NCI-H187 treated with DMSO at 0.1 percent for 48 hours (cell line): ENCODE results near the gene HOXA3.

Experiments used
- DNase-seq: peaks from one replicate; lab custom pipeline; 2025; lab: John Stamatoyannopoulos, UW

Gene HOXA3

DNA sequence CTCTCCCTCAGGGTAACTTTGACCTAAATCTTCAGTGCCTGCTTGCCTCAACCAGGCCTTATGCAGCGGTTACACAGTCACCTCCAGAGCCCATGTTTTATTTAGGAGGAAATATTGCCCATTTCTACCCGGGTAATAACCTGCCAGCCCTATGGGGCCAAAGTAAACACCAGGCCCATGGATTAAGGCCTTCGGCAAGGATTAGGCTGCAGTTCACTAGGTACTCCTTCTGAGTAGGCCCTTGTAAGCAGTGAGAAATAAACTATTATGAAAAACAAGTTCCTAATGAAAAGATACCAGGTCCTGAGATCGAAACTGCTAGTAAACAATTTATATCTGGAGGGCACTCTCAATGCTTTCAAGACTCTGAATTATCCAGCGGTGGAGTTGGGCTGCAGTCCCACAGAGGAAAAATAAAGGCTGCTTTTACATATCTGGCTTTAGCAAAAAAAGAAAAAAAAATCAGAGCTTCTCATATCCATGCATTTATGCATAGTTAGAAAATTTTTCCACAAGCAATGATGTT lies 25.5 kb upstream of the HOXA3 start:
- no peak for DNase-seq

- no peak for DNase-seq
Measured at GRCh38 chr7:27176962-27177794, 24.8 kb upstream of the HOXA3 start.

DNA sequence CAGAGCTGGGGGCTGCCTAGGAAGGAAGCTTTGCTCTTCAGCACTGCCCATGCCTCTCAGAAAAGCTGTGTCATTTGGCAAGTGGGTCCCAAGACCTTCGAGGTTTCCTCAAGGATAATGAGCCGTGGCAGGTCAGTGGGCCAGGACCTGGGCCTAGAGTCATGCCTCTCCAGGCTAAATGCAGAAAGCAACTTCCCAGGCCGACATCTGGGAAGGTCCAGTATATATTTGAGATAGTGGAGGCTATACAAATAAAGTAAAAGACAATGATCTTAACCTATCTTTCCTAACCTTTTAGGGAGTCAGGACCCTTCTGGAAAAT lies 24.1 kb upstream of the HOXA3 start:
- no peak for DNase-seq

- DNase-seq = no peak
Measured at GRCh38 chr7:27175626-27176523, 23.5 kb upstream of the HOXA3 start.

GRCh38 chr7:27174874-27175625 lies 22.7 kb upstream of the HOXA3 start:
- peak; percentile 70 for DNase-seq

GRCh38 chr7:27173956-27174873 lies 21.8 kb upstream of the HOXA3 start, which contains the start of gene HOXA10:
Gene HOXA10, minus strand, starts transcription at chr7:27174320. Its CDS starts 14 bp downstream, at chr7:27174306.
- DNase-seq = no peak

GRCh38 chr7:27173511-27173955 lies 21.1 kb upstream of the HOXA3 start:
- DNase-seq = no peak

- DNase-seq = no peak
Measured at GRCh38 chr7:27172823-27173510, 20.6 kb upstream of the HOXA3 start.

GRCh38 chr7:27172315-27172774 lies 20.0 kb upstream of the HOXA3 start:
- no peak for DNase-seq

DNA sequence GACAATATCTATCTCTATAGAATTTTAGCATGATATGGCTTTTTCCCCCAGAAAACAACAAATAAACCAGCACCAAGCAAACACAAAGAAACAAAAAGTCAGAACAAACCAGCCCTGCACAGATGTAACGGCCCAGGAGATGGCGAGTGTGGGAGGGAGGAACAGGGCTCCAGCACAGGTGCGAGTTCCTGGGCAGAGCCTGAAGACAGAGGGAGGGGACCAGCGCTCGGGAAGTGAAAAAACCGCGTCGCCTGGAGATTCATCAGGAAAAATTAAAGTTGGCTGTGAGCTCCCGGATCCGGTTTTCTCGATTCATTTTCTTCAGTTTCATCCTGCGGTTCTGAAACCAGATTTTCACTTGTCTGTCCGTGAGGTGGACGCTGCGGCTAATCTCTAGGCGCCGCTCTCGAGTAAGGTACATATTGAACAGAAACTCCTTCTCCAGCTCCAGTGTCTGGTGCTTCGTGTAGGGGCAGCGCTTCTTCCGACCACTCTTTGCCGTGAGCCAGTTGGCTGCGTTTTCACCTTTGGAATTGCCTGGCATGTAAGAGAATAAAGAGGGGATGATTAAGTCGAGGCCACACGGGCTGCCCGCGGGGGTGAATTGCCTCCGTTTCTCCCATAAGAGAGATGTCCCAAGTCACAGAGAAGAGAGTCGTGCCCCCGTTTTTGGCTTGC lies 19.4 kb upstream of the HOXA3 start:
- DNase-seq = no peak

DNA sequence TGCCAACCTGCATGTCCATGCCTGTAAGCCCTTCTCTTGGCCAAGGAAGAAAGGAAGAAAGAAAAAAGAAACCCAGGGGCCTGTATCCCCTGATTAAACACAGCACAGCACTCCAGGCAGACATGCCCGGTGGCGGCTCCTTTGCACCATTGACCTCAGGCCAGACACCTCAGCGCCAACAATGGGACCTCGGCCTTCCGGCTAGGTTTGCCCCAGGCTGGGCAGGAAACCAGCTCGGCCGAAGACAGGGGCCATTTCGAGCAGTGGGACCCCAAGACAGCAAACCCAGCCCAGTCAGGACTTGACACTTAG lies 18.9 kb upstream of the HOXA3 start:
- DNase-seq = no peak

DNA sequence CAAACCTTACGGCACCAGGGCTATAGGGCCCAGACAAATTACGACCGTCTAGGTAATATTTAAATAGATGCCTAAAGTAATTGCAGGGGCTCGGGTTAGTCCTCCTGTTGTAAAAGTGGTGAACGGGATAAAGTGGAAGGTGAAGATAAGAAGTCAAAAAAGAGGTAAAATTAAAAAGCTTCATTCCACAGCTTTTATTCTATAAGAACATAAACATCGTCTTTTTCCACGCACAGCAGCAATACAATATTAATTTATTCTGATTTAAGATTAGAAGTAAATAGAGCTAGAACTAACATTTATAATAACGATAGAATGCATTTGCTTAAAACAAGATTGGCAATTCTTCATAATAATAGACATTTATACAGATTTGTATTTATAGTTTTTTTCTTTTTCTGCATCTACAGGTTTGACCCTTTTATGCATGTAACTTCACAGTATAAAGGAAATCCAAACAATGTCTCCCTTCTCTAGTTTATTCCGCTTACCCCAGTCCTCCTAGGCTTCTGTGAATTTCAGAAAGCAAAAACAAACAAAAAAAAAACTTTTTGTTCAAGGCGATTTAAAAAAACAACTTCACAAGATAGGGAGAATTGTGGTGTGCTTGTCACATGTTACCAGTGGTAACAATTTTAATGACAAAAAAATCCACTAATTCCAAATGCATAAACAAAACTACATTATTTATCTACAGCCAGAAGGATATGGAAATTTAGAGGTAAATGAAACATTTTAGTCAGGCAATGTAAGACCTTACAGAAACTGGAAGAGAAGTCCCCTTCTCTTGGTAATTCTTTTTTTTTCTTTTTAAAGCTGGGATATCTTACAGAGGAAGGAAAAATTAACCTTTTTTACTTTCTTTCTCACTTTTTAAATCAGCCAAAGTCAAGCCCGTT lies 18.3 kb upstream of the HOXA3 start:
- no peak for DNase-seq

GRCh38 chr7:27169658-27170425 lies 17.5 kb upstream of the HOXA3 start:
- DNase-seq = no peak

- DNase-seq = no peak
Measured at GRCh38 chr7:27168265-27168947, 16.0 kb upstream of the HOXA3 start.

GRCh38 chr7:27167916-27168264 lies 15.5 kb upstream of the HOXA3 start:
- no peak for DNase-seq

DNA sequence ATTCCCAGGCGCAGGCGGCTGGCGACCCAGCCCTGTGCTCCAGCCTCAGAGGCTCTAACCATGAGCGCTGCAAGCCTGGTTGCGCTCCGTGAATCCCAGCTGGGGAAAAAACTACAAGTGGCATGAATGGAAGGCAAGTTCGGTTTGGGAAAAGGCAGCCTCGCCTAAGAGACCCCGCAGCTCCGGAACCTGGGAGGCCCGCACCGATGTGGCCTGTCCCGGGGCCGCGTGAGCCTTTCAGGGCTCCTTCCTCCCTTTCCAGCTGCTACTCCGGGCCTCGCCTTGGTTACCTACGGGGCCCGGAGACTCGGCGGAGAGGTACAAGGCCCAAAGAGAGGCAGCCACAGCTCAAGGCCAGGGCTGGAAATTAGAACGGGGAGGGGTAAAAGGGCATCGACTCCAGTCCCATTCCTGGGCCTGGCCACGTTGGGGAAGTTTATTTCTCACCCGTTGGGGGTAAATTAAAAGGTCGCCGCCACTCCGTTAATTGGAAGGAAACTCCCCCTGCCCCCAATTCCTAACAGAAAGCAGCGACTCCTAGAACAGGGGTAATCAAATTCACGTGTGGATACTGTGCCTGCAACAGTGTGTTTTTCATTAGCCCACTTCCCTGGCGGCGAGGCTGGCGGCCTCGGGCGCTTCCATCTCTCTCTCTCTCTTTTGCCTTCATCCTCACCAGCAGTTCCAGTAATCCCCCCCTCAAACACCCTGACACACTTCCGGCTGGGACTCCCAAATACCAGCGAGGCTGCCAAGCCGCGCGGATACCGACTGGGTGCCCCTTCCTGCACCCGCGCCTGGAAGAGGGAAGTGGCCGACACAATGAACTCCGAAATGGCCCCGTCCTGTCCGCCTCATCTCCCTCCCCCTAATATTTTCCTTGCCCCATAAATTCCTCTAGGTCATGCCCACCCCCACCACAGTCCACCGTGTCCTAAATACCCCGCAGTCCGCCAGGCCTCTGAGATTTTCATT lies 14.4 kb upstream of the HOXA3 start:
- no peak for DNase-seq
